Stomach (tissue), 9 donors: ENCODE results near the gene FAM32A. TPM values are rescaled to one million over a fixed set of nuclear protein-coding genes. Genes with fewer than 3 reads are reported as not detected.
A peak's percentile ranks its signal among the peaks of the same experiment; 100 is the strongest.

Experiments
- DNase-seq, 2 donors: peaks; one replicate each; pipeline versions ENCODE4 v3.0.0 to v3.0.0-alpha.2; 2013 to 2019
- H3K27ac ChIP-seq, 5 donors: fragments of 200-600 bp in 4 of 5; sonication (generic) in 4 of 5; one replicate each; pipeline ENCODE4 v1.5.1; 2013 to 2019; ENCODE audit warnings: mild to moderate bottlenecking in 1 of 5, moderate library complexity in 1 of 5
- H3K27me3 ChIP-seq, 3 donors: fragments of 200-600 bp; sonication (generic); one replicate each; pipeline ENCODE4 v1.5.1; 2017 to 2019; ENCODE audit warnings: mixed run types in 1 of 3
- H3K36me3 ChIP-seq, 4 donors: fragments of 200-600 bp; sonication (generic); 1 replicate in 3 of 4; 2 replicates in 1 of 4; pipeline ENCODE4 v1.5.1; 2016 to 2019
- H3K4me1 ChIP-seq, 4 donors: fragments of 200-600 bp; sonication (generic); one replicate each; pipeline ENCODE4 v1.5.1; 2016 to 2019
- H3K4me3 ChIP-seq, 4 donors: fragments of 200-600 bp; sonication (generic) in 3 of 4; one replicate each; pipeline ENCODE4 v1.5.1; 2016 to 2019; ENCODE audit warnings: mild to moderate bottlenecking in 1 of 4
- H3K9me3 ChIP-seq, 4 donors: fragments of 200-600 bp; sonication (generic); one replicate each; pipeline ENCODE4 v1.5.1; 2016 to 2019
- CTCF ChIP-seq, 7 experiments: fragments of 450-650 bp in 4 of 7; fragments of 200-600 bp in 3 of 7; sonication (generic) in 3 of 7; IDR thresholded peaks; one replicate each; pipeline ENCODE4 v1.5.1; 2016 to 2019; ENCODE audit warnings: antibody characterized with exemption in 7 of 7, control low read depth in 2 of 7, mild to moderate bottlenecking in 1 of 7
- EP300 ChIP-seq: sonication (generic); formaldehyde crosslinking; IDR thresholded peaks from one replicate; pipeline ENCODE4 v1.6.1; 2017; ENCODE audit warnings: antibody characterized with exemption
- POLR2A ChIP-seq, 4 donors: fragments of 450-650 bp; IDR thresholded peaks; one replicate each; pipeline ENCODE4 v1.6.1; 2016; ENCODE audit warnings: antibody characterized with exemption in 4 of 4, control low read depth in 2 of 4, mild to moderate bottlenecking in 1 of 4, moderate library complexity in 1 of 4
- POLR2AphosphoS5 ChIP-seq, 3 donors: sonication (generic); formaldehyde crosslinking; IDR thresholded peaks; one replicate each; pipeline ENCODE4 v1.6.1; 2016; ENCODE audit warnings: antibody characterized with exemption in 3 of 3
- WGBS, 5 donors: extraction: QIAGEN DNeasy Blood & Tissue Kit in 3 of 5; methylation state at CpG; one replicate each; pipeline versions ENCODE4 v1.1.5 to v1.1.7; 2013 to 2018; 5-methylcytosine and 5-hydroxymethylcytosine counted together
- intact Hi-C: fragments of 100-400 bp; cut with DNase I; formaldehyde crosslinking; loops from one replicate; pipeline ENCODE4 v1.15.1; 2023; ENCODE audit warnings: low total_unique reads
- polyA plus RNA-seq, 3 donors: library from polyadenylated mRNA; stranded (reverse); fragments of 200-250 nt; gene quantifications; one replicate each; pipeline ENCODE4 v1.2.3, GENCODE V29; 2013
- total RNA-seq, 5 donors: library from RNA; depleted of rRNA; stranded (reverse); fragments of >200 nt; gene quantifications; one replicate each; pipeline versions ENCODE4 v1.1.0 to v1.2.3, GENCODE V29; 2014 to 2016
- donor health status: healthy with polysubstance abuse.
- donor health status: Bipolar disorder and iron deficiency.
- donor health status: healthy.

FAM32A gene
- total and polyA plus RNA-seq, 8 donors, result 8.2 to 175 (median 89.3) TPM

DNA sequence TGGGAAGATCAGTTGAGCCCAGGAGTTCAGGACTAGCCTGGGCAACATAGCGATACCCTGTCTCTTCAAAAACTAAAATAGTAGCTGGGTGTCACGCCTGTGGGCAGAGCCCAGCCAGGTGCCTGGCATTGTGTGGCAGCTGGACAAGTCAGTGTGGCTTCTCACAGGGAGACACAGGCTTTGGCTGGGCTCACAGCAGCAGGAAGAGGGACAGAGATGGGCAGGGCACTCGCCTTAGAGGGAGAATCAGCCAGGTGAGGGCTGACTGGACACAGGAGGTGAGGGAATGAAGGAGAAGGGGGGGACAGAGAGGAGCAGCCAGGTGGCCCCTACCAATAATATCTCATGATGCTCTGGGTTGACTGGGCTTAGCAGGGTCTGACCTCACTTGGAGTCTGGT lies 3.3 kb downstream of the FAM32A start:
- DNase-seq, result no peak
- H3K36me3 ChIP-seq, result peaks cover 38 to 67% (median 66%) of the 10 kb centered on the region in 4 donors
- intact Hi-C loops, result loop anchor here (10.0 kb wide), 1 partner anchor 564 kb away; no protein-coding TSS in a partner anchor
- no peak overlapping the region for H3K27ac ChIP-seq
- no peaks in the 10 kb centered on the region for H3K9me3 ChIP-seq
- peaks cover 12 to 60% (median 42%) of the 10 kb centered on the region in 4 donors for H3K4me1 ChIP-seq
- no peak overlapping the region for H3K4me3 ChIP-seq
- no peak for TF ChIP-seq CTCF (IDR thresholded peaks at IDR 0.05)
- TF ChIP-seq POLR2AphosphoS5 (IDR thresholded peaks at IDR 0.05), result no peak
- no peak for TF ChIP-seq POLR2A (IDR thresholded peaks at IDR 0.05)
- TF ChIP-seq EP300, result no peak
- 93 to 97% (median 94%) methylated on average over 3 of the region's 3 CpGs for WGBS, 5 donors
- no peaks in the 10 kb centered on the region for H3K27me3 ChIP-seq

GRCh38 chr19:16190198-16190597 lies 5.0 kb downstream of the FAM32A start:
- no peak for DNase-seq

DNA sequence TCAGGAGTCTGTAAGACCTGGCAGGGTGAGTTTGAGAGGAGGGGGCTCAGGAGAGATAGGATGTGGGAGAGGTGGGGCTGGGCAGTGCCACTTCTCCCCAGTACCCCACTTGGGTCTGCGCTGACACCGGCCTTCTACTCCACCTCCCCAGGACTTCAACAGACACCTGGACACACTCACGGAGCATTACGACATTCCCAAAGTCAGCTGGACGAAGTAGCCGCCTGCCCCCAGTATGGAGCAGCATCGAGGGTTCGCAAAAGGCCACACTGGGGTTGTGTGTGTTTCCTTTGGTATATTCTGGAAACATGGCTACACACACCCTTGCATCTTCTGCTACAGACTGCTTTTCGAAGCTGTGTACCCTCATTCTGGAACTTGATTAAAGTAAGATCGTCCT lies 5.5 kb downstream of the FAM32A start:
- no peak for DNase-seq
- intact Hi-C loops, result no loop called here
- WGBS, 5 donors, result 87 to 94% (median 92%) methylated on average over 9 to 10 of the region's 10 CpGs
- H3K36me3 ChIP-seq, result peaks cover 38 to 69% (median 67%) of the 10 kb centered on the region in 4 donors
- peaks cover 9 to 54% (median 36%) of the 10 kb centered on the region in 4 donors for H3K4me1 ChIP-seq
- no peaks in the 10 kb centered on the region for H3K9me3 ChIP-seq
- no peak overlapping the region for H3K4me3 ChIP-seq
- no peaks in the 10 kb centered on the region for H3K27me3 ChIP-seq
- H3K27ac ChIP-seq, result peak overlapping the region in 1 of 5 donors; percentile 25
- TF ChIP-seq CTCF (IDR thresholded peaks at IDR 0.05) (no peak), POLR2A (IDR thresholded peaks at IDR 0.05) (no peak), EP300 (no peak)

More at GRCh38 chr19:16190198-16190597, 5.0 kb downstream of the FAM32A start:
- H3K27ac ChIP-seq, result peak overlapping the region in 1 of 5 donors; percentile 25
- WGBS, 5 donors, result 50 to 76% (median 69%) methylated on average over 6 of the region's 6 CpGs
- intact Hi-C loops, result no loop called here
- no peak overlapping the region for H3K4me3 ChIP-seq
- no peaks in the 10 kb centered on the region for H3K27me3 ChIP-seq
- H3K36me3 ChIP-seq, result peaks cover 38 to 69% (median 67%) of the 10 kb centered on the region in 4 donors
- H3K4me1 ChIP-seq, result peaks cover 9 to 55% (median 36%) of the 10 kb centered on the region in 4 donors
- H3K9me3 ChIP-seq, result no peaks in the 10 kb centered on the region
- TF ChIP-seq EP300, result no peak
- no peak for TF ChIP-seq POLR2A (IDR thresholded peaks at IDR 0.05)
- TF ChIP-seq CTCF (IDR thresholded peaks at IDR 0.05), result no peak

DNA sequence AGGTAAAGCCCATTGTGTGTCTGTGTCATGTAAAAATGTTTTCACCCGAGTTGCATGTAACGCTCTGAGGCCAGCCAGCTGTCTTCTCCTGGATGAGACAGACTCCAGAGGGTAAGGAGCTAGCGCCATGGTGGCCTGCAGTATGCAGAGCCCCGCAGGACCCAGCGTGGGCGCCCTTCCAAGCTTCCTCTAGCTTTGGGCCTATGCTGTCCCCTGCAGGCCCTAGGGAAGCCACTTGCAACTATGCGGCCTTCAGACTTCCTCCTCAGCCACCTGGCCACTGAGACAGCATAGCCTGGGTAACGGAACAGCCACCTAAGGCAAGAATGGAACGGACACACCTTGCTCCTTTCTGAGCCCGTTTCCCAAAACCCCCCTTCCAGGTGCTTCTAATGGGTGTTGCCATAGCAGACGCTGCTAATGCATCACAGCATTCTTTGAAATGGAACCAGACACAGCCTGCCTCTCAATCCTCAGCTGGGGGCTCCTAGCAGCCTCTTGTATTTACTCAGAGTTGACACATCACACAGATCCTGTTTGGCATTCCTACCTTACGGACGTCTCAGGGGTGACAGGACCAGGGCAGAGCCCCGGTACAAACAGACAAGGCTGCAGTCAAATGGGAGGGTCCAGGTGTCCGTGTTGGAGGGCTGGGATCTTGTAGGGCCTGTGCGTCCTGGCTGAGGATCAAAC lies 6.2 kb downstream of the FAM32A start:
- no peaks in the 10 kb centered on the region for H3K9me3 ChIP-seq
- H3K27me3 ChIP-seq, result no peaks in the 10 kb centered on the region
- intact Hi-C loops, result no loop called here
- DNase-seq, result no peak
- peaks cover 38 to 69% (median 67%) of the 10 kb centered on the region in 4 donors for H3K36me3 ChIP-seq
- H3K4me3 ChIP-seq, result no peak overlapping the region
- WGBS, 5 donors, result 68 to 79% (median 72%) methylated on average over 10 to 16 of the region's 16 CpGs
- peaks cover 5 to 51% (median 34%) of the 10 kb centered on the region in 4 donors for H3K4me1 ChIP-seq
- no peak overlapping the region for H3K27ac ChIP-seq
- no peak for TF ChIP-seq CTCF (IDR thresholded peaks at IDR 0.05)
- no peak for TF ChIP-seq POLR2AphosphoS5 (IDR thresholded peaks at IDR 0.05)
- no peak for TF ChIP-seq POLR2A (IDR thresholded peaks at IDR 0.05)
- TF ChIP-seq EP300, result no peak
